Muscle layer of colon (tissue), 2 donors: ENCODE measurements around the gene COL5A2.
A peak's percentile ranks its signal among the peaks of the same experiment; 100 is the strongest.

ENCODE experiments used
- H3K27ac ChIP-seq: one replicate; pipeline ENCODE4 v1.7.0; 2013; ENCODE audit warnings: low read depth, mild to moderate bottlenecking, low read length, moderate library complexity
- H3K27me3 ChIP-seq, 2 donors: one replicate each; pipeline ENCODE4 v1.7.0; 2013; ENCODE audit warnings: low read length in 2 of 2, mild to moderate bottlenecking in 2 of 2; ENCODE audit not compliant: insufficient read depth in 2 of 2, control insufficient read depth in 1 of 2
- H3K36me3 ChIP-seq: one replicate; pipeline ENCODE4 v1.7.0; 2013; ENCODE audit warnings: mild to moderate bottlenecking, low read length; ENCODE audit not compliant: insufficient read depth
- H3K4me1 ChIP-seq: one replicate; pipeline ENCODE4 v1.7.0; 2013; ENCODE audit warnings: mild to moderate bottlenecking, low read length; ENCODE audit not compliant: insufficient read depth
- H3K4me3 ChIP-seq, 2 donors: one replicate each; pipeline ENCODE4 v1.7.0; 2013; ENCODE audit warnings: low read length in 2 of 2, low read depth in 1 of 2, mild to moderate bottlenecking in 1 of 2, moderate library complexity in 1 of 2
- H3K9ac ChIP-seq: one replicate; pipeline ENCODE4 v1.7.0; 2013; ENCODE audit warnings: low read length
- H3K9me3 ChIP-seq: one replicate; pipeline ENCODE4 v1.7.0; 2013; ENCODE audit warnings: mild to moderate bottlenecking, low read length
- donor health status: abdominal sarcoma.
- donor health status: Adenocarcinoma of cecum.

Gene COL5A2

GRCh38 chr2:189178054-189178453, 1.5 kb downstream of the COL5A2 start:
- no peaks in the 10 kb centered on the region for H3K27me3 ChIP-seq
- H3K4me1 ChIP-seq = peaks cover 12% of the 10 kb centered on the region
- H3K27ac ChIP-seq = peak overlapping the region; percentile 91
- no peaks in the 10 kb centered on the region for H3K36me3 ChIP-seq
- H3K9ac ChIP-seq = peak overlapping the region; percentile 28
- no peaks in the 10 kb centered on the region for H3K9me3 ChIP-seq
- H3K4me3 ChIP-seq = peak overlapping the region; percentile 78 to 79

GRCh38 chr2:189177251-189177840, 2.2 kb downstream of the COL5A2 start:
- Histone ChIP-seq H3K27me3 (no peaks in the 10 kb centered on the region), H3K9me3 (no peaks in the 10 kb centered on the region), H3K9ac (peak overlapping the region; percentile 28), H3K27ac (peak overlapping the region; percentile 91), H3K4me1 (peaks cover 12% of the 10 kb centered on the region), H3K36me3 (no peaks in the 10 kb centered on the region), H3K4me3 (peak overlapping the region; percentile 28 to 56)

- H3K9me3 ChIP-seq = no peaks in the 10 kb centered on the region
- peak overlapping the region; percentile 43 for H3K27ac ChIP-seq
- peak overlapping the region in 1 of 2 donors; percentile 56 for H3K4me3 ChIP-seq
Observed at GRCh38 chr2:189176516-189176915, 3.0 kb downstream of the COL5A2 start.

GRCh38 chr2:189175869-189176433, 3.6 kb downstream of the COL5A2 start:
- H3K4me1 ChIP-seq = peaks cover 22% of the 10 kb centered on the region
- peak overlapping the region; percentile 52 for H3K27ac ChIP-seq
- H3K4me3 ChIP-seq = peak overlapping the region in 1 of 2 donors; percentile 56
- H3K27me3 ChIP-seq = no peaks in the 10 kb centered on the region
- no peaks in the 10 kb centered on the region for H3K36me3 ChIP-seq
- no peak overlapping the region for H3K9ac ChIP-seq
- no peaks in the 10 kb centered on the region for H3K9me3 ChIP-seq

More at GRCh38 chr2:189176516-189176915, 3.0 kb downstream of the COL5A2 start:
- peak overlapping the region; percentile 18 for H3K9ac ChIP-seq
- no peaks in the 10 kb centered on the region for H3K36me3 ChIP-seq
- no peaks in the 10 kb centered on the region for H3K27me3 ChIP-seq
- peaks cover 18% of the 10 kb centered on the region for H3K4me1 ChIP-seq

- no peaks in the 10 kb centered on the region for H3K9me3 ChIP-seq
- H3K4me1 ChIP-seq = peaks cover 38% of the 10 kb centered on the region
- H3K9ac ChIP-seq = no peak overlapping the region
- H3K27ac ChIP-seq = no peak overlapping the region
- H3K4me3 ChIP-seq = no peak overlapping the region
- H3K27me3 ChIP-seq = no peaks in the 10 kb centered on the region
- H3K36me3 ChIP-seq = no peaks in the 10 kb centered on the region
Observed at GRCh38 chr2:189171956-189172609, 7.5 kb downstream of the COL5A2 start.

- Histone ChIP-seq H3K9ac (no peak overlapping the region), H3K36me3 (no peaks in the 10 kb centered on the region), H3K4me3 (no peak overlapping the region), H3K9me3 (no peaks in the 10 kb centered on the region), H3K4me1 (peaks cover 46% of the 10 kb centered on the region), H3K27ac (no peak overlapping the region), H3K27me3 (no peaks in the 10 kb centered on the region)
Observed at GRCh38 chr2:189168856-189169499, 10.6 kb downstream of the COL5A2 start.

- Histone ChIP-seq H3K9ac (no peak overlapping the region), H3K4me3 (no peak overlapping the region), H3K27me3 (no peaks in the 10 kb centered on the region), H3K27ac (no peak overlapping the region), H3K36me3 (no peaks in the 10 kb centered on the region), H3K4me1 (peaks cover 45% of the 10 kb centered on the region), H3K9me3 (no peaks in the 10 kb centered on the region)
Observed at GRCh38 chr2:189165656-189166380, 13.7 kb downstream of the COL5A2 start.

- Histone ChIP-seq H3K36me3 (no peaks in the 10 kb centered on the region), H3K4me3 (no peak overlapping the region), H3K9me3 (no peaks in the 10 kb centered on the region), H3K4me1 (peaks cover 40% of the 10 kb centered on the region), H3K27ac (no peak overlapping the region), H3K27me3 (no peaks in the 10 kb centered on the region), H3K9ac (no peak overlapping the region)
Observed at GRCh38 chr2:189164746-189165145, 14.8 kb downstream of the COL5A2 start.

- no peak overlapping the region for H3K27ac ChIP-seq
- H3K4me3 ChIP-seq = no peak overlapping the region
- H3K36me3 ChIP-seq = no peaks in the 10 kb centered on the region
- H3K9ac ChIP-seq = no peak overlapping the region
- no peaks in the 10 kb centered on the region for H3K9me3 ChIP-seq
- no peaks in the 10 kb centered on the region for H3K27me3 ChIP-seq
- peaks cover 42% of the 10 kb centered on the region for H3K4me1 ChIP-seq
Observed at GRCh38 chr2:189163889-189164288, 15.7 kb downstream of the COL5A2 start.

- Histone ChIP-seq H3K4me1 (peaks cover 39% of the 10 kb centered on the region), H3K27me3 (no peaks in the 10 kb centered on the region), H3K9ac (no peak overlapping the region), H3K4me3 (no peak overlapping the region), H3K36me3 (no peaks in the 10 kb centered on the region), H3K9me3 (no peaks in the 10 kb centered on the region), H3K27ac (no peak overlapping the region)
Observed at GRCh38 chr2:189162566-189162965, 17.0 kb downstream of the COL5A2 start.

GRCh38 chr2:189161894-189162293, 17.7 kb downstream of the COL5A2 start:
- Histone ChIP-seq H3K4me1 (peaks cover 35% of the 10 kb centered on the region), H3K9ac (no peak overlapping the region), H3K9me3 (no peaks in the 10 kb centered on the region), H3K36me3 (no peaks in the 10 kb centered on the region), H3K27me3 (no peaks in the 10 kb centered on the region), H3K4me3 (no peak overlapping the region), H3K27ac (no peak overlapping the region)
